Stomach smooth muscle (tissue), 2 donors: ENCODE results near the gene PRODH.
"Not testable (repeated sequence)": the region's sequence is repeated elsewhere in the genome, so short reads cannot be mapped to it uniquely, and the experiment has no call there.

ENCODE experiments used
- H3K27ac ChIP-seq: one replicate; pipeline ENCODE4 v1.7.0; 2013; ENCODE audit warnings: mild to moderate bottlenecking, low read length, inconsistent platforms
- H3K27me3 ChIP-seq, 2 donors: one replicate each; pipeline ENCODE4 v1.7.0; 2013; ENCODE audit warnings: low read length in 2 of 2; ENCODE audit not compliant: insufficient read depth in 2 of 2, control insufficient read depth in 1 of 2
- H3K36me3 ChIP-seq, 2 donors: one replicate each; pipeline ENCODE4 v1.7.0; 2013; ENCODE audit warnings: low read length in 2 of 2; ENCODE audit not compliant: control insufficient read depth in 2 of 2, insufficient read depth in 2 of 2
- H3K4me1 ChIP-seq: one replicate; pipeline ENCODE4 v1.7.0; 2013; ENCODE audit warnings: low read length; ENCODE audit not compliant: control insufficient read depth, insufficient read depth
- H3K4me3 ChIP-seq, 2 donors: one replicate each; pipeline ENCODE4 v1.7.0; 2013; ENCODE audit warnings: low read length in 2 of 2
- H3K9ac ChIP-seq, 2 donors: one replicate each; pipeline ENCODE4 v1.7.0; 2013; ENCODE audit warnings: low read length in 2 of 2, mild to moderate bottlenecking in 1 of 2
- H3K9me3 ChIP-seq, 2 donors: one replicate each; pipeline ENCODE4 v1.7.0; 2013; ENCODE audit warnings: low read length in 2 of 2; ENCODE audit not compliant: control insufficient read depth in 2 of 2
- donor health status: healthy.
- donor health status: Pancreatic carcinoma.

The PRODH gene

DNA sequence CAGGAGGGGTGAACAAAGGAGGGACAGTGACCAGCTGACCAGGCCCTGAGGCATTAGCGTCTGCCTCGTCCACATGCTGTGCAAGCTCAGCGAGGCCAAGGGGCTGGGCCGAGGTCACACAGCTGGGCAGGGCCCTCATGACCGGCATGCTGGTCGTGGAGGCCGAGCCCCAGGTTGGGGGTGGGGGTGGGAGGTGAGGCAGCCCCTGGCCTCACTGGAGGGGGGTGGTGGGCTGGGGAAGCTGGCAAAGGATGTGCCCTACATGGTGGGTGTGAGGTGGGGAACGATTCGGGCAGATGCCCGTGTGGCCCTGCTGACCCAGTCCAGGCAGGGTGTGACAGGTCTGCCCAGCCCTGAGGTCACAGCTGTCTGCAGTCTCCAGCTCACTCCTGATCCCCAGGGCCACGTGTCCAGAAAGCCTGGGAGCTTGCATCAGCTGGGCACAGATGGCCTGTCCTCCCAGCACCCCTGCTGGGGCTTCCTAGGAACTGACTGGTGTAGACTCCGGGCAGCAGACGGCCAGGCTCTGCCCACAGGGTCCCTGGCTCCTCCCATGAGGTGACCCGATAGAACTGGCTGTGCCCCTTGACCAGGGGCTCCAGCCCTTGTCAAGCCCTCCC lies 31.4 kb upstream of the PRODH start:
- peaks cover 12 to 31% of the 10 kb centered on the region in 2 donors for H3K27me3 ChIP-seq
- H3K36me3 ChIP-seq, H3K4me1 ChIP-seq, H3K9me3 ChIP-seq, H3K4me3 ChIP-seq, H3K9ac ChIP-seq, H3K27ac ChIP-seq: not testable (repeated sequence)

- H3K27me3 ChIP-seq: peaks cover 12 to 31% of the 10 kb centered on the region in 2 donors
- H3K9ac ChIP-seq: no peak overlapping the region
- H3K9me3 ChIP-seq: no peaks in the 10 kb centered on the region
- no peak overlapping the region for H3K4me3 ChIP-seq
- no peak overlapping the region for H3K27ac ChIP-seq
- no peaks in the 10 kb centered on the region for H3K36me3 ChIP-seq
- peaks cover 9% of the 10 kb centered on the region for H3K4me1 ChIP-seq
These were observed 30.7 kb upstream of the PRODH start for GRCh38 chr22:18966748-18967147.

GRCh38 chr22:18965526-18966421 lies 29.7 kb upstream of the PRODH start:
- Histone ChIP-seq H3K4me1 (peaks cover 4% of the 10 kb centered on the region), H3K9me3 (no peaks in the 10 kb centered on the region), H3K9ac (no peak overlapping the region), H3K27me3 (peaks cover 12 to 25% of the 10 kb centered on the region in 2 donors), H3K27ac (no peak overlapping the region), H3K36me3 (no peaks in the 10 kb centered on the region), H3K4me3 (no peak overlapping the region)

- H3K4me3 ChIP-seq, H3K27ac ChIP-seq: not testable (repeated sequence)
These were observed 28.6 kb upstream of the PRODH start for GRCh38 chr22:18964501-18965265.

DNA sequence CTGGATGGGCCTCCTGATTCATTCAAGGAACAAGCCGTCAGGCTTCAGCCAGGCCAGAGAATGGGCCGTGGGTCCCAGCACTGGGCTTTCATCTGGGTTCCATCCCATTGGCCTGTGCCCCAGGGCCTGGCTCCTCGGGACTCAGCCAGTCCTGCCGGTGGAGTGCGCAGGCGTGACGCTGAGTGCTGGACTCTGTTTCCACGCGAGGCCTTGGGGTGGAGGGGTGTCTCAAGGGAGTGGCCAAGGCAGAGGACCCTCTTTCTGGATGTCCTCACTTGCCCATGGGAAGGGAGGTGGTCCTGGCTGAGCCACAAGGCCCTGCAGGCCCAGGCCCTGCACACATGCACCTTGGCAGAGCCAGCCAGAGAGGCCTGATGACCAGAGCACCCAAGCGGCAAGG lies 28.0 kb upstream of the PRODH start:
- H3K4me1 ChIP-seq, H3K9me3 ChIP-seq, H3K36me3 ChIP-seq, H3K4me3 ChIP-seq, H3K27ac ChIP-seq, H3K9ac ChIP-seq: not testable (repeated sequence)
- H3K27me3 ChIP-seq: peaks cover 9 to 11% of the 10 kb centered on the region in 2 donors

More at GRCh38 chr22:18964501-18965265, 28.6 kb upstream of the PRODH start:
- H3K27me3 ChIP-seq: peaks cover 12 to 17% of the 10 kb centered on the region in 2 donors
- H3K9me3 ChIP-seq, H3K4me1 ChIP-seq, H3K9ac ChIP-seq, H3K36me3 ChIP-seq: not testable (repeated sequence)

DNA sequence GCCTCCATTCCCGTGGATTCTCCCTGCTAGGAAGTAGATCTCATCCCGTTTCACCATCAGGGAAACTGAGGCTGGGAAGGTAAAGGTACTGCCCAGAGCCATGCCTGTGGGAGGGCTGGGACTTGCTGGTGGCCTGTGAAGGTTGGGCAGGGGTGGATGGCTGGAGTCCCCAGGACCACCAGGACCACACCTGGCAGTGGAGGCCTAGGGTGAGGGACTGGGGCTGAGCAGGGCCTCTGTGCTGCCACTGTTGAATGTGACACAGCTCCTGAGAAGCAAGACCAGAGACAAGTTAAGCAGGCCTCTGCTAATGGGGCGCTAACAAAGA lies 26.2 kb upstream of the PRODH start:
- Histone ChIP-seq H3K27ac (no peak overlapping the region), H3K4me1 (no peaks in the 10 kb centered on the region), H3K27me3 (peaks cover 1 to 4% of the 10 kb centered on the region in 2 donors), H3K9me3 (no peaks in the 10 kb centered on the region), H3K4me3 (no peak overlapping the region), H3K9ac (no peak overlapping the region), H3K36me3 (no peaks in the 10 kb centered on the region)

- not testable (repeated sequence) for H3K27ac ChIP-seq, H3K4me3 ChIP-seq, H3K4me1 ChIP-seq, H3K9me3 ChIP-seq, H3K9ac ChIP-seq, H3K27me3 ChIP-seq, H3K36me3 ChIP-seq
These were observed 25.7 kb upstream of the PRODH start for GRCh38 chr22:18961632-18962307.

- not testable (repeated sequence) for H3K27ac ChIP-seq, H3K9me3 ChIP-seq, H3K36me3 ChIP-seq, H3K9ac ChIP-seq, H3K4me1 ChIP-seq, H3K4me3 ChIP-seq, H3K27me3 ChIP-seq
These were observed 25.1 kb upstream of the PRODH start for GRCh38 chr22:18961201-18961600.

GRCh38 chr22:18960166-18960820 lies 24.2 kb upstream of the PRODH start:
- H3K9me3 ChIP-seq, H3K4me1 ChIP-seq, H3K27ac ChIP-seq, H3K27me3 ChIP-seq, H3K9ac ChIP-seq, H3K4me3 ChIP-seq, H3K36me3 ChIP-seq: not testable (repeated sequence)

DNA sequence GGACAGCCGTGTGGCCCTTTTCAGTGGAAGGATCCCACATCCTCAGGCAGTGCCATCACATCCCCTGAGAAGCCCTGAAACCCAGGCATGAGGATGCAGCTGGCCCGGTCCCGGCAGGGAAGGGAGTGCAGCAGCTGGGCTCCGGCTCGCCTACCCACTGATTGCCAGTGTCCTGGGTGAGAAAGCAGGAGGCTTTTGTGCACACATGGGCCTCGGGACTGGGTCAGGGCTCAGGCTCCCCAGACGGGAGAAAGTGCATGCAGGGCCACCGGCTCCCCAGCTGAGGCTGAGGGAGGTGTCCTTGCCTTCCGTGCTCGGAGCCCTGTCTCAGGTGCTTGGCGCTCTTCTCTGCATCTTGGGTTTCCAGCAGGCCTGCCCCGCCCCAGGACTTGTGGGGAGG lies 23.6 kb upstream of the PRODH start:
- H3K9ac ChIP-seq, H3K4me1 ChIP-seq, H3K9me3 ChIP-seq, H3K27ac ChIP-seq, H3K4me3 ChIP-seq, H3K27me3 ChIP-seq, H3K36me3 ChIP-seq: not testable (repeated sequence)
